ENCODE data around the gene IPCEF1.

Gene IPCEF1

GRCh38 chr6:154356690-154357089 is at the start of gene IPCEF1:
IPCEF1 (minus strand) TSS chr6:154356803; CDS start chr6:154265947, 90,856 bp downstream.
- no peaks in the 10 kb centered on the region for H3K4me1 ChIP-seq (ENCODE audit: control insufficient read depth, insufficient read depth, low read length)
- no peak within 1 kb of the TSS for H3K9ac ChIP-seq (ENCODE audit: low read depth, low read length)
- no peak within 1 kb of the TSS for H3K4me3 ChIP-seq (ENCODE audit: low read depth, low read length)
- no peak within 1 kb of the TSS for H3K27ac ChIP-seq (ENCODE audit: low read depth, low read length)
- no peaks in the 10 kb centered on the region for H3K27me3 ChIP-seq (ENCODE audit: control insufficient read depth, insufficient read depth, low read length)
- H3K9me3 ChIP-seq (ENCODE audit: control insufficient read depth, insufficient read depth, low read length) = no peaks in the 10 kb centered on the region
- no peaks in the 10 kb centered on the region for H3K36me3 ChIP-seq (ENCODE audit: control insufficient read depth, insufficient read depth, low read length)

GRCh38 chr6:154406301-154406700 is 49.7 kb upstream of the IPCEF1 start:
- no peaks in the 10 kb centered on the region for H3K36me3 ChIP-seq (ENCODE audit: control insufficient read depth, insufficient read depth, low read length)
- peaks cover 10% of the 10 kb centered on the region for H3K4me1 ChIP-seq (ENCODE audit: control insufficient read depth, insufficient read depth, low read length)
- no peaks in the 10 kb centered on the region for H3K9me3 ChIP-seq (ENCODE audit: control insufficient read depth, insufficient read depth, low read length)
- no peak overlapping the region for H3K9ac ChIP-seq (ENCODE audit: low read depth, low read length)
- H3K27me3 ChIP-seq (ENCODE audit: control insufficient read depth, insufficient read depth, low read length) = no peaks in the 10 kb centered on the region
- H3K27ac ChIP-seq (ENCODE audit: low read depth, low read length) = no peak overlapping the region
- no peak overlapping the region for H3K4me3 ChIP-seq (ENCODE audit: low read depth, low read length)

- Histone ChIP-seq H3K4me1 (ENCODE audit: control insufficient read depth, insufficient read depth, low read length) (no peaks in the 10 kb centered on the region), H3K27me3 (ENCODE audit: control insufficient read depth, insufficient read depth, low read length) (no peaks in the 10 kb centered on the region), H3K36me3 (ENCODE audit: control insufficient read depth, insufficient read depth, low read length) (no peaks in the 10 kb centered on the region), H3K9me3 (ENCODE audit: control insufficient read depth, insufficient read depth, low read length) (no peaks in the 10 kb centered on the region), H3K4me3 (ENCODE audit: low read depth, low read length) (no peak overlapping the region), H3K27ac (ENCODE audit: low read depth, low read length) (no peak overlapping the region), H3K9ac (ENCODE audit: low read depth, low read length) (no peak overlapping the region)
Measured at GRCh38 chr6:154404791-154405400, 48.3 kb upstream of the IPCEF1 start.

- Histone ChIP-seq H3K4me3 (ENCODE audit: low read depth, low read length) (no peak overlapping the region), H3K9ac (ENCODE audit: low read depth, low read length) (no peak overlapping the region), H3K4me1 (ENCODE audit: control insufficient read depth, insufficient read depth, low read length) (no peaks in the 10 kb centered on the region), H3K27ac (ENCODE audit: low read depth, low read length) (no peak overlapping the region), H3K9me3 (ENCODE audit: control insufficient read depth, insufficient read depth, low read length) (no peaks in the 10 kb centered on the region), H3K27me3 (ENCODE audit: control insufficient read depth, insufficient read depth, low read length) (no peaks in the 10 kb centered on the region), H3K36me3 (ENCODE audit: control insufficient read depth, insufficient read depth, low read length) (no peaks in the 10 kb centered on the region)
Measured at GRCh38 chr6:154403788-154404187, 47.2 kb upstream of the IPCEF1 start.

GRCh38 chr6:154402081-154402780 is 45.6 kb upstream of the IPCEF1 start:
- H3K27ac ChIP-seq (ENCODE audit: low read depth, low read length) = no peak overlapping the region
- H3K9ac ChIP-seq (ENCODE audit: low read depth, low read length) = no peak overlapping the region
- H3K9me3 ChIP-seq (ENCODE audit: control insufficient read depth, insufficient read depth, low read length) = no peaks in the 10 kb centered on the region
- no peak overlapping the region for H3K4me3 ChIP-seq (ENCODE audit: low read depth, low read length)
- no peaks in the 10 kb centered on the region for H3K36me3 ChIP-seq (ENCODE audit: control insufficient read depth, insufficient read depth, low read length)
- H3K4me1 ChIP-seq (ENCODE audit: control insufficient read depth, insufficient read depth, low read length) = no peaks in the 10 kb centered on the region
- H3K27me3 ChIP-seq (ENCODE audit: control insufficient read depth, insufficient read depth, low read length) = no peaks in the 10 kb centered on the region

GRCh38 chr6:154399097-154399496 is 42.5 kb upstream of the IPCEF1 start:
- Histone ChIP-seq H3K27ac (ENCODE audit: low read depth, low read length) (no peak overlapping the region), H3K4me3 (ENCODE audit: low read depth, low read length) (no peak overlapping the region), H3K36me3 (ENCODE audit: control insufficient read depth, insufficient read depth, low read length) (no peaks in the 10 kb centered on the region), H3K4me1 (ENCODE audit: control insufficient read depth, insufficient read depth, low read length) (no peaks in the 10 kb centered on the region), H3K27me3 (ENCODE audit: control insufficient read depth, insufficient read depth, low read length) (no peaks in the 10 kb centered on the region), H3K9me3 (ENCODE audit: control insufficient read depth, insufficient read depth, low read length) (no peaks in the 10 kb centered on the region), H3K9ac (ENCODE audit: low read depth, low read length) (no peak overlapping the region)

GRCh38 chr6:154397491-154398195 is 41.0 kb upstream of the IPCEF1 start:
- no peak overlapping the region for H3K9ac ChIP-seq (ENCODE audit: low read depth, low read length)

GRCh38 chr6:154395878-154396277 is 39.3 kb upstream of the IPCEF1 start:
- H3K27ac ChIP-seq (ENCODE audit: low read depth, low read length) = no peak overlapping the region
- H3K27me3 ChIP-seq (ENCODE audit: control insufficient read depth, insufficient read depth, low read length) = no peaks in the 10 kb centered on the region
- H3K4me1 ChIP-seq (ENCODE audit: control insufficient read depth, insufficient read depth, low read length) = no peaks in the 10 kb centered on the region
- no peak overlapping the region for H3K4me3 ChIP-seq (ENCODE audit: low read depth, low read length)
- no peaks in the 10 kb centered on the region for H3K36me3 ChIP-seq (ENCODE audit: control insufficient read depth, insufficient read depth, low read length)
- H3K9ac ChIP-seq (ENCODE audit: low read depth, low read length) = no peak overlapping the region
- no peaks in the 10 kb centered on the region for H3K9me3 ChIP-seq (ENCODE audit: control insufficient read depth, insufficient read depth, low read length)

More at GRCh38 chr6:154397491-154398195, 41.0 kb upstream of the IPCEF1 start:
- Histone ChIP-seq H3K4me1 (ENCODE audit: control insufficient read depth, insufficient read depth, low read length) (no peaks in the 10 kb centered on the region), H3K9me3 (ENCODE audit: control insufficient read depth, insufficient read depth, low read length) (no peaks in the 10 kb centered on the region), H3K27ac (ENCODE audit: low read depth, low read length) (no peak overlapping the region), H3K4me3 (ENCODE audit: low read depth, low read length) (no peak overlapping the region), H3K27me3 (ENCODE audit: control insufficient read depth, insufficient read depth, low read length) (no peaks in the 10 kb centered on the region), H3K36me3 (ENCODE audit: control insufficient read depth, insufficient read depth, low read length) (no peaks in the 10 kb centered on the region)

GRCh38 chr6:154395316-154395715 is 38.7 kb upstream of the IPCEF1 start:
- H3K27me3 ChIP-seq (ENCODE audit: control insufficient read depth, insufficient read depth, low read length) = no peaks in the 10 kb centered on the region
- no peak overlapping the region for H3K9ac ChIP-seq (ENCODE audit: low read depth, low read length)
- H3K27ac ChIP-seq (ENCODE audit: low read depth, low read length) = no peak overlapping the region
- H3K36me3 ChIP-seq (ENCODE audit: control insufficient read depth, insufficient read depth, low read length) = no peaks in the 10 kb centered on the region
- no peaks in the 10 kb centered on the region for H3K9me3 ChIP-seq (ENCODE audit: control insufficient read depth, insufficient read depth, low read length)
- no peaks in the 10 kb centered on the region for H3K4me1 ChIP-seq (ENCODE audit: control insufficient read depth, insufficient read depth, low read length)
- no peak overlapping the region for H3K4me3 ChIP-seq (ENCODE audit: low read depth, low read length)

- no peak overlapping the region for H3K9ac ChIP-seq (ENCODE audit: low read depth, low read length)
Measured at GRCh38 chr6:154394571-154394970, 38.0 kb upstream of the IPCEF1 start.

GRCh38 chr6:154390034-154390433 is 33.4 kb upstream of the IPCEF1 start:
- H3K9ac ChIP-seq (ENCODE audit: low read depth, low read length) = no peak overlapping the region
- H3K9me3 ChIP-seq (ENCODE audit: control insufficient read depth, insufficient read depth, low read length) = no peaks in the 10 kb centered on the region
- no peaks in the 10 kb centered on the region for H3K27me3 ChIP-seq (ENCODE audit: control insufficient read depth, insufficient read depth, low read length)
- no peak overlapping the region for H3K4me3 ChIP-seq (ENCODE audit: low read depth, low read length)
- H3K36me3 ChIP-seq (ENCODE audit: control insufficient read depth, insufficient read depth, low read length) = no peaks in the 10 kb centered on the region
- no peak overlapping the region for H3K27ac ChIP-seq (ENCODE audit: low read depth, low read length)
- no peaks in the 10 kb centered on the region for H3K4me1 ChIP-seq (ENCODE audit: control insufficient read depth, insufficient read depth, low read length)

More at GRCh38 chr6:154394571-154394970, 38.0 kb upstream of the IPCEF1 start:
- Histone ChIP-seq H3K4me1 (ENCODE audit: control insufficient read depth, insufficient read depth, low read length) (no peaks in the 10 kb centered on the region), H3K4me3 (ENCODE audit: low read depth, low read length) (no peak overlapping the region), H3K27me3 (ENCODE audit: control insufficient read depth, insufficient read depth, low read length) (no peaks in the 10 kb centered on the region), H3K9me3 (ENCODE audit: control insufficient read depth, insufficient read depth, low read length) (no peaks in the 10 kb centered on the region), H3K27ac (ENCODE audit: low read depth, low read length) (no peak overlapping the region), H3K36me3 (ENCODE audit: control insufficient read depth, insufficient read depth, low read length) (no peaks in the 10 kb centered on the region)

Data from HUES48 (cell line).